Measurements from ENCODE around the gene MREG.
A peak's percentile ranks its signal among the peaks of the same experiment; 100 is the strongest.

The MREG gene, protein sequence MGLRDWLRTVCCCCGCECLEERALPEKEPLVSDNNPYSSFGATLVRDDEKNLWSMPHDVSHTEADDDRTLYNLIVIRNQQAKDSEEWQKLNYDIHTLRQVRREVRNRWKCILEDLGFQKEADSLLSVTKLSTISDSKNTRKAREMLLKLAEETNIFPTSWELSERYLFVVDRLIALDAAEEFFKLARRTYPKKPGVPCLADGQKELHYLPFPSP

GRCh38 chr2:216013080-216013909, at the start of gene MREG:
Gene MREG, minus strand, starts transcription at chr2:216013551. Its CDS starts 224 bp downstream, at chr2:216013327.
- DNase-seq, result peak; percentile 75

GRCh38 chr2:216059233-216059834, 46.0 kb upstream of the MREG start:
- DNase-seq, result no peak

GRCh38 chr2:216057688-216058193, 44.4 kb upstream of the MREG start:
- no peak for DNase-seq

- DNase-seq, result no peak
Measured at GRCh38 chr2:216056739-216057138, 43.4 kb upstream of the MREG start.

GRCh38 chr2:216055680-216056079, 42.3 kb upstream of the MREG start:
- no peak for DNase-seq

- DNase-seq, result no peak
Measured at GRCh38 chr2:216052420-216052819, 39.1 kb upstream of the MREG start.

DNA sequence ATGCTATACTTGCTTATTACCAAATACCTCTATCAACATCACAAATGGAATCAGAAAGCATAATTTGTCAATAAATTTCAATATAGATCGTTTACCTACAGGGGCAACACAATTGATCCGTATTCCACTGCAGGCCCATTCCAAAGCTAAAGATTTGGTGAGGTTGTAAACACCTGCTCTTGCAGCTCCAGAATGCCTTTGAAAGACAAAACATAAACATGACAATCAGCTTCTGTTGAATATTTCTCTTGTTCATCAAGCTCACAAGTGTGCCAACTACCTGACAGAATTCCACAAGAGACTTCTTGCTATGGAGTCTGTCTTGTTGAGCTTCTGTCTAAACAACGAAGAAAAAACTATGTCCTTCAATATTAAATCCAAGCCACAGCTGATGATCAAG, 38.0 kb upstream of the MREG start:
- DNase-seq, result no peak

DNA sequence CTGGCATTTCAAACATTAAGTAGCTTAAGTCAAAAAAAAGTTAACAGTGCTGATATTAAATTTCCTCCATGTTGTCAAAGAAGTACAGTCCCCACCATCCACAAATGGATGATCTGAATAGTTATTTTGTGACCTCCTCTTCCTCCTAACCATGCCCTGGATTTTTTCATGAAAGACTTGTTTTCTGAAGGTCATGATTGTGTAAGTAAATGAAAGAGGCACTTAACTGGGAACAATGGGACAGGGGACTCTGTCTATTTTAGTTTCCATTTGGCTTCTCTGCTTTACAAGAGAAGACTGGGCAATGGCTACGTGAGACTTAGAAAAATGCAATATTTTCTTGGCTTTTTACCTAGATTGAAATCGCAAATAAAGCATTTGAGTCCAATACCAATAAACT, 36.1 kb upstream of the MREG start:
- DNase-seq, result no peak

- no peak for DNase-seq
Measured at GRCh38 chr2:216047397-216047796, 34.0 kb upstream of the MREG start.

DNA sequence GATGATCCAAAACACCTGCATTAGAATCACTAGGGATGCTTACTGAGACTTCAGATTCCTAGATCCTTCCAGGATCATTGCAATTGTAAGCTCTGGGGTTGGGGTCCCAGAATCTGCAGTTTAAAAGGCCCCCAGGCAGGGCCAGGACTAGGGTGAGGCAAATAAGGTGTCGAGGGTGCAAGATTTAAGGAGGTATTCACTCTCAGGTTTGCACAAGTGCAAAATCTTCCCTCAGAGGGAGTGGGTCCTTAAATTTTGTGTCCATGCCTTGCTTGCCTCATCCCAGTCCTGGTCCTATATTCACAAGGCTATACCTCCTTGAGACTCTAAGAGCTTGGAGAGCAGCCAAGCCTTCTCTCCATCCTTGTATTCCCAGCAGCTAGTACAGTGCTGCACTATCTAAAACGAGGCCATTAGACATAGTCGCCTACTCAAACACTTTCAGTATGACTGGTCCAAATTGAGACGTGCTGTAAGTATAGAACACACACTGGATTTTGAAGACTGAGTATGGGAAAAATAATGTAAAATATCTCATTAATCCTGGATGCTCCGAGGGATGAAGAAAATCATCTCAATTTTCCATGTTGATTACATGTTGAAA, 31.6 kb upstream of the MREG start:
- no peak for DNase-seq

DNA sequence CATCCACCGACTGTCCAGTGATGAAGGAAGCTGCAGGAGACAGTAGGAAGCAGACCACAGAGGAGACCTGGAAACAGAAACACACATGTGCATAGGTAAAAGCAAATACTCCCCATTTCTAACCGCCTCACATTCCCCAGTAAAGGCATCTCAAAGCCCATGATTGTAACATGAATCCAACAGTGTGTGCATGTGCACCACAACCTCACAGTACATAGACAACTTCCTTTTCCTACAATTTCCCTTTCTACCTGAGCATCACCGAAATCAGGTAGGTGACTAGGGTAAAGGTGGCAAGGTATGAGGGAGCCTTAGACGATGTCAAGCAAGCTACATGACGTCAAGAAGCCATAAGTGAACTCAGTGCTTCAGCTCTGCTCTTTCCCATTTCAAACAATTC, 30.6 kb upstream of the MREG start:
- DNase-seq, result no peak

- no peak for DNase-seq
Measured at GRCh38 chr2:216041438-216041837, 28.1 kb upstream of the MREG start.

DNA sequence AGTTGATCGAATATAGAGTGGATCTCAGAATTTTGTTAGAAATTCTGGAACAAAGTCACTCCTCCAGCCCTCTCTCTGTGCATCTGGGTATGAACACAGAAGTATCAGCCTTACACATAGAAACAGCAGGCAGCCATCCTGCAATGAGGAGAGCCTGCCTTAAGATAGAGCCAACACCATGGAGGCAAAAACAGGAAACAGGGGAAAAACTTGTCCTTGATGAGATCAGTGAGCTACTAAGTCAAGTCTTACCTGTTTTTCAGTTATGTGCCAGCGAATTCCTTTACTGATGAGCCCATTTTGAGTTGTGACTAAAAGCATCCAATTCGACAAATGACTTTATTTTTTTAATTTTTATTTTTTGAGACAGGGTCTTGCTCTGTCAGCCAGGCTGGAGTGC, 26.6 kb upstream of the MREG start:
- no peak for DNase-seq

DNA sequence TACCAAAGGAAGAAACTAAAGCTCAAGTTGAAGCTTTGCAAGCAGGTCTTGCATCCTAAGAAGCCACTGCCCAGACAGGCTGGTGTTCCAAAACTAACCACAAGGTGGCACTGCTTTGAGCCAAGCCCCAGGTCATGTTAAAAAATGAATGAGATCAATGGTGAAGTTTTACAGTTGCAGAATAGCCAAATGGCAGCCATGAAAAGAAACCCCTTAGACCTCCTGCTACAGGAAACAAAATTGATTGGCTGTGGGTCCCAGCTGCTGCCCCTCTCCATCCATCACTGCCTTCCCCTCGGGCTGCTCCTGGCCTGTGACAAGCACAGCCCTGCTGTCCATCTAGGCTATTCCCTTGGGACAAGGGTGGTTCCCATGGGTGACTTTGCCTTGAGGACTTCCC, 20.7 kb upstream of the MREG start:
- no peak for DNase-seq

- DNase-seq, result no peak
Measured at GRCh38 chr2:216033403-216033802, 20.1 kb upstream of the MREG start.

GRCh38 chr2:216031960-216032689, 18.8 kb upstream of the MREG start:
- no peak for DNase-seq

DNA sequence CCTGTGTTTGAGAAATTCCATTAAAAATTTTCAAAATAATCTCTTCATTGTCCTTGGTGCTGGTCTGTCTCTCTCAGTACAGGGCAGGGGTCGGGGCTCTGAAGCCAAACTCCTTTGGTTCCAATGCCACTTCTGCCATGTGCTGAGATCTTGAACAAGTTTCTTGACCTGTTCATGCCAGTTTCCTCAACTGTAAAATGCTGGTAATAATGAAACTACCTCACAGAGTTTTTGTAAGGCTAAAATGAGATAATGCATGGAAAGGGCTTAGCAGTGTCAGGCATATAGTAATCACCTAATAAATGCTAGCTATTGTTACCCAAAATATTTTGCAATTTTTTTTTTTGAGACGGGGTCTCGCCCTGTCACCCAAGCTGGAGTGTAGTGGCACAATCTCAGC, 16.9 kb upstream of the MREG start:
- DNase-seq, result no peak

GRCh38 chr2:216029416-216030129, 16.2 kb upstream of the MREG start:
- DNase-seq, result no peak

- DNase-seq, result no peak
Measured at GRCh38 chr2:216024779-216025336, 11.5 kb upstream of the MREG start.

DNA sequence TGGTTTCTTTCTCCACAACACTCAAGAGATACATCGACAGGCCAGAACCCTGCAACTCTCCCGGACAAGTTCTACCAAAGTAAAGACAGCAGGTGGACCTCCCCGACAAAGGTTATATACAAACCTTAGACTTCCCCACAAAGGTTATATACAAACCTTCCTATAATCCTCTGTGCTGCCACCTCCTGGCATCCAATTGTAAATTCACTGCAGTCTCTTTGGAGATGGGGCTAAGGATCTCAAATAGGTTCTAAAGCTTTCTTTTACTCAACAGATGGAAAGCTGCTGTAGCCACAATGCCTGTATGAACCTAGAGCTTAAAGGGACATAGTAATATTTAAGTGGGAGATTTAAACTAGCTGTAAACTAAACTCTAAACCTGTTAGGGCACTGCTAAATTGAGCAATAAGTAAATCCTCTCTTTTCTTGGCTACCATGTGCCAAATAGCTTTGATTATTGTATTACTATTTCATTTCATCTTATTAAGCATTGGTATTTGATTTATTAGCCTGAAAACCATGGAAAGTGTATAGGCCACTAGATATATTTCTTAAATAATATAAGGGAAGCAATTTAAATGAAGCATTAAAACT, 9.8 kb upstream of the MREG start:
- DNase-seq, result no peak
